DOHH2 (cell line): ENCODE results near the gene PEAR1.

Experiments used
- H3F3A ChIP-seq: fragments of 200-600 bp; sonication (generic), shearing (Covaris generic); 2 replicates; pipeline ENCODE4 v1.6.0; 2016; ENCODE audit warnings: antibody characterized with exemption, mild to moderate bottlenecking; ENCODE audit not compliant: control insufficient read depth, insufficient read depth
- H3K27ac ChIP-seq: fragments of 200-600 bp; sonication (generic); 2 replicates; pipeline ENCODE4 v1.5.1; 2014; ENCODE audit warnings: low read depth, mild to moderate bottlenecking, low read length, moderate library complexity
- H3K27me3 ChIP-seq: fragments of 200-600 bp; sonication (generic); 2 replicates; pipeline ENCODE4 v1.6.1; 2014; ENCODE audit warnings: mild to moderate bottlenecking, low read length, mixed read lengths; ENCODE audit not compliant: control insufficient read depth
- H3K36me3 ChIP-seq: fragments of 200-600 bp; sonication (generic); 2 replicates; pipeline ENCODE4 v1.6.1; 2014; ENCODE audit warnings: mild to moderate bottlenecking, low read length, moderate library complexity, mixed read lengths; ENCODE audit not compliant: control insufficient read depth
- H3K4me1 ChIP-seq: fragments of 200-600 bp; sonication (generic); 2 replicates; pipeline ENCODE4 v1.6.1; 2014; ENCODE audit warnings: mild to moderate bottlenecking, low read length, mixed read lengths; ENCODE audit not compliant: control insufficient read depth
- H3K4me2 ChIP-seq: fragments of 200-600 bp; sonication (generic); 2 replicates; pipeline ENCODE4 v1.6.0; 2014; ENCODE audit warnings: mild to moderate bottlenecking, low read length, moderate library complexity
- H3K4me3 ChIP-seq: fragments of 200-600 bp; sonication (generic); 2 replicates; pipeline ENCODE4 v1.5.1; 2014; ENCODE audit warnings: mild to moderate bottlenecking, low read length, mixed read lengths
- H3K79me2 ChIP-seq: fragments of 200-600 bp; sonication (generic); 2 replicates; pipeline ENCODE4 v1.6.1; 2014; ENCODE audit warnings: mild to moderate bottlenecking, low read length, mixed read lengths; ENCODE audit not compliant: control insufficient read depth
- H3K9me2 ChIP-seq: fragments of 200-600 bp; sonication (generic); replicated peaks from 2 replicates; pipeline ENCODE4 v1.6.1; 2014; ENCODE audit warnings: mild to moderate bottlenecking, low read length, mixed read lengths; ENCODE audit not compliant: control insufficient read depth
- H3K9me3 ChIP-seq: fragments of 200-600 bp; sonication (generic); 2 replicates; pipeline ENCODE4 v1.6.1; 2014; ENCODE audit warnings: antibody characterized with exemption, low read length, mixed read lengths; ENCODE audit not compliant: control insufficient read depth, insufficient read depth
- H4K20me1 ChIP-seq: fragments of 200-600 bp; sonication (generic); 2 replicates; pipeline ENCODE4 v1.6.0; 2014; ENCODE audit warnings: low read depth, mild to moderate bottlenecking, antibody characterized with exemption, low read length, moderate library complexity; ENCODE audit not compliant: control insufficient read depth, insufficient read depth
- EZH2phosphoT487 ChIP-seq: fragments of 200-600 bp; sonication (generic); IDR thresholded peaks from 2 replicates; pipeline ENCODE4 v1.6.1; 2017; ENCODE audit warnings: borderline replicate concordance, mild to moderate bottlenecking, antibody characterized with exemption, low read length, moderate library complexity, mixed read lengths
- TF ChIP-seq, protein P1 (sequence below): fragments of 200-600 bp; sonication (generic); IDR thresholded peaks from one replicate; pipeline ENCODE4 v1.5.1; 2014; ENCODE audit warnings: antibody characterized with exemption, mild to moderate bottlenecking, low read depth, low read length; ENCODE audit not compliant: poor library complexity, severe bottlenecking

The PEAR1 gene

DNA sequence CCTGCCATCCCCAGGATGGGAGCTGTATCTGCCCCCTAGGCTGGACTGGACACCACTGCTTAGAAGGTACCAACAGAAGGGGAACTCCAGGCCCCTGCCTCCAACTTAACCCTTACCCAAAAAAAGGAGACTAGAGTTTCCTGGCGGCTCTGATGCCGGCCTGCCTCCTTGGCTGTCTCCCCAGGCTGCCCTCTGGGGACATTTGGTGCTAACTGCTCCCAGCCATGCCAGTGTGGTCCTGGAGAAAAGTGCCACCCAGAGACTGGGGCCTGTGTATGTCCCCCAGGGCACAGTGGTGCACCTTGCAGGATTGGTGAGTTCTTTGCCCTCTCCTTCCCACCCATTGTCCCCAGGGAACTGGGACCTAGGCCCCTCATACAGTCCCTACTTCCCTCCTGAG is 18.8 kb downstream of the PEAR1 start:
- H3K4me1 ChIP-seq = no peaks in the 10 kb centered on the region
- H3K4me2 ChIP-seq = no peak overlapping the region
- H3K79me2 ChIP-seq = no peaks in the 10 kb centered on the region
- H3K4me3 ChIP-seq = no peak overlapping the region
- no peak overlapping the region for H3K27ac ChIP-seq
- no peak for TF ChIP-seq EZH2phosphoT487
- TF ChIP-seq, protein P1, sequence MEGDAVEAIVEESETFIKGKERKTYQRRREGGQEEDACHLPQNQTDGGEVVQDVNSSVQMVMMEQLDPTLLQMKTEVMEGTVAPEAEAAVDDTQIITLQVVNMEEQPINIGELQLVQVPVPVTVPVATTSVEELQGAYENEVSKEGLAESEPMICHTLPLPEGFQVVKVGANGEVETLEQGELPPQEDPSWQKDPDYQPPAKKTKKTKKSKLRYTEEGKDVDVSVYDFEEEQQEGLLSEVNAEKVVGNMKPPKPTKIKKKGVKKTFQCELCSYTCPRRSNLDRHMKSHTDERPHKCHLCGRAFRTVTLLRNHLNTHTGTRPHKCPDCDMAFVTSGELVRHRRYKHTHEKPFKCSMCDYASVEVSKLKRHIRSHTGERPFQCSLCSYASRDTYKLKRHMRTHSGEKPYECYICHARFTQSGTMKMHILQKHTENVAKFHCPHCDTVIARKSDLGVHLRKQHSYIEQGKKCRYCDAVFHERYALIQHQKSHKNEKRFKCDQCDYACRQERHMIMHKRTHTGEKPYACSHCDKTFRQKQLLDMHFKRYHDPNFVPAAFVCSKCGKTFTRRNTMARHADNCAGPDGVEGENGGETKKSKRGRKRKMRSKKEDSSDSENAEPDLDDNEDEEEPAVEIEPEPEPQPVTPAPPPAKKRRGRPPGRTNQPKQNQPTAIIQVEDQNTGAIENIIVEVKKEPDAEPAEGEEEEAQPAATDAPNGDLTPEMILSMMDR = no peak
- no peaks in the 10 kb centered on the region for H4K20me1 ChIP-seq
- H3K9me2 ChIP-seq = no peaks in the 10 kb centered on the region
- no peaks in the 10 kb centered on the region for H3K9me3 ChIP-seq
- no peaks in the 10 kb centered on the region for H3F3A ChIP-seq
- no peaks in the 10 kb centered on the region for H3K36me3 ChIP-seq
- peaks cover 7% of the 10 kb centered on the region; the same call in 1 of the 2 replicates for H3K27me3 ChIP-seq

GRCh38 chr1:156912861-156913808 is 19.6 kb downstream of the PEAR1 start:
- no peak overlapping the region for H3K4me2 ChIP-seq
- no peaks in the 10 kb centered on the region for H3K9me2 ChIP-seq
- no peaks in the 10 kb centered on the region for H3K4me1 ChIP-seq
- no peaks in the 10 kb centered on the region for H4K20me1 ChIP-seq
- H3K27me3 ChIP-seq = peaks cover 7% of the 10 kb centered on the region; the same call in 1 of the 2 replicates
- no peaks in the 10 kb centered on the region for H3K9me3 ChIP-seq
- H3F3A ChIP-seq = no peaks in the 10 kb centered on the region
- H3K79me2 ChIP-seq = no peaks in the 10 kb centered on the region
- H3K4me3 ChIP-seq = no peak overlapping the region
- no peaks in the 10 kb centered on the region for H3K36me3 ChIP-seq
- no peak for TF ChIP-seq EZH2phosphoT487
- TF ChIP-seq, protein P1 = no peak
- no peak overlapping the region for H3K27ac ChIP-seq

DNA sequence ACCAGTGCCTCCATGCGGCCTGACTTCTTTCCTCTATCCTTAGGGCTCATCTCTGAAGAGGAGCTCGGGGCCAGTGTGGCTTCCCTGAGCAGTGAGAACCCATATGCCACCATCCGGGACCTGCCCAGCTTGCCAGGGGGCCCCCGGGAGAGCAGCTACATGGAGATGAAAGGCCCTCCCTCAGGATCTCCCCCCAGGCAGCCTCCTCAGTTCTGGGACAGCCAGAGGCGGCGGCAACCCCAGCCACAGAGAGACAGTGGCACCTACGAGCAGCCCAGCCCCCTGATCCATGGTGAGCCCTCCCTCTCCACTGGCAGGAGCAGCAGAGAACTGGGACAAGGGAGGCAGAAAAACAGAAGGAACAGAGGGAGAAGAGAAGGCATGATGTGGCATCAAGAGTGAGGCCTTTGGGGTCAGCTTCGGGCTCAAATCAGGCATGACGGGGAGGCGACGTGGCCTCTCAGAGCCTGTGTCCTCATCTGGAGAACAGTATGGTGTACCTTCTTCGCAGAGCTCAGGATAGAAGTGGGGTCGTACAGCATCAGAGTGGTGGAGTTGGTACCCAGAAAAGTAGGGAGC is 20.4 kb downstream of the PEAR1 start:
- H3K4me2 ChIP-seq = no peak overlapping the region
- H4K20me1 ChIP-seq = no peaks in the 10 kb centered on the region

More for the DNA sequence above, 20.4 kb downstream of the PEAR1 start:
- Histone ChIP-seq H3K36me3 (no peaks in the 10 kb centered on the region), H3K9me2 (no peaks in the 10 kb centered on the region), H3K27ac (no peak overlapping the region), H3F3A (no peaks in the 10 kb centered on the region), H3K27me3 (peaks cover 8% of the 10 kb centered on the region; the same call in 1 of the 2 replicates), H3K79me2 (no peaks in the 10 kb centered on the region), H3K4me3 (no peak overlapping the region), H3K4me1 (no peaks in the 10 kb centered on the region), H3K9me3 (no peaks in the 10 kb centered on the region)
- TF ChIP-seq, protein P1 = no peak
- TF ChIP-seq EZH2phosphoT487 = no peak
